Fibroblast of lung (primary cell): ENCODE data around the gene KIF26B. TPM values are rescaled to one million over a fixed set of nuclear protein-coding genes. Genes with fewer than 3 reads are reported as not detected.

Experiments used
- DNase-seq, 2 donors: peaks; one replicate each; pipeline versions ENCODE4 v3.0.0 to v3.0.0-alpha.2; 2010; ENCODE audit warnings: low read depth in 2 of 2
- H2AFZ ChIP-seq: 2 replicates; pipeline ENCODE4 v1.5.1; 2012; ENCODE audit warnings: low read length, control low read depth, inconsistent platforms
- H3K27ac ChIP-seq: 2 replicates; pipeline ENCODE4 v1.5.1; 2011; ENCODE audit warnings: low read length, control low read depth; ENCODE audit not compliant: insufficient read depth
- H3K27me3 ChIP-seq: 2 replicates; pipeline ENCODE4 v1.5.1; 2011; ENCODE audit warnings: mild to moderate bottlenecking, low read length; ENCODE audit not compliant: control insufficient read depth, insufficient read depth
- H3K36me3 ChIP-seq: 2 replicates; pipeline ENCODE4 v1.5.1; 2011; ENCODE audit warnings: low read length; ENCODE audit not compliant: control insufficient read depth, insufficient read depth
- H3K4me1 ChIP-seq: 2 replicates; pipeline ENCODE4 v1.5.1; 2011; ENCODE audit warnings: low read length; ENCODE audit not compliant: control insufficient read depth, insufficient read depth; ENCODE audit errors: extremely low read depth
- H3K4me2 ChIP-seq: 2 replicates; pipeline ENCODE4 v1.5.1; 2011; ENCODE audit warnings: low read length, control low read depth; ENCODE audit not compliant: insufficient read depth; ENCODE audit errors: extremely low read depth
- H3K4me3 ChIP-seq, 4 experiments: fragments of 200-600 bp in 1 of 4; sonication (generic) in 1 of 4; replicated peaks in 1 of 4; 2 replicates each; pipeline ENCODE4 v1.5.1; 2011 to 2016; ENCODE audit warnings: low read length in 4 of 4, low read depth in 3 of 4, mild to moderate bottlenecking in 3 of 4, control low read depth in 2 of 4, inconsistent platforms in 1 of 4, mixed read lengths in 1 of 4; ENCODE audit not compliant: insufficient read depth in 1 of 4; ENCODE audit errors: control extremely low read depth in 1 of 4
- H3K79me2 ChIP-seq: 2 replicates; pipeline ENCODE4 v1.5.1; 2012; ENCODE audit warnings: mild to moderate bottlenecking, low read length, inconsistent platforms; ENCODE audit not compliant: control insufficient read depth, insufficient read depth
- H3K9ac ChIP-seq: 2 replicates; pipeline ENCODE4 v1.5.1; 2011; ENCODE audit warnings: mild to moderate bottlenecking, low read length, control low read depth; ENCODE audit not compliant: insufficient read depth
- H3K9me3 ChIP-seq: 2 replicates; pipeline ENCODE4 v1.5.1; 2012; ENCODE audit warnings: low read depth, low read length; ENCODE audit not compliant: control insufficient read depth, insufficient read depth
- H4K20me1 ChIP-seq: 2 replicates; pipeline ENCODE4 v1.5.1; 2011; ENCODE audit warnings: low read length; ENCODE audit not compliant: control insufficient read depth, insufficient read depth; ENCODE audit errors: extremely low read depth
- CTCF ChIP-seq, 2 donors: IDR thresholded peaks in 1 of 2; conservative IDR thresholded peaks in 1 of 2; 1 replicate in 1 of 2; 2 replicates in 1 of 2; pipeline ENCODE4 v1.5.1; 2011 to 2012; ENCODE audit warnings: low read length in 2 of 2, control low read depth in 1 of 2, inconsistent platforms in 1 of 2, low read depth in 1 of 2, mild to moderate bottlenecking in 1 of 2
- EZH2 ChIP-seq: IDR thresholded peaks from 2 replicates; pipeline ENCODE4 v1.5.1; 2012; ENCODE audit warnings: low read length, control low read depth, mild to moderate bottlenecking; ENCODE audit errors: missing control alignments
- polyA plus RNA-seq, 2 donors: library from polyadenylated mRNA; depleted of rRNA in 1 of 2; stranded (reverse) in 1 of 2; unstranded in 1 of 2; fragments of >200 nt; gene quantifications; 2 replicates each; pipeline ENCODE4 v1.2.1, GENCODE V29; 2011 to 2012; ENCODE audit warnings: missing spikeins in 1 of 2
- total RNA-seq: library from RNA; depleted of rRNA; stranded (reverse); fragments of >200 nt; gene quantifications from 2 replicates; pipeline ENCODE4 v1.2.1, GENCODE V29; 2014

Gene KIF26B
- total and polyA plus RNA-seq, 2 donors (not counting 1 experiment from before 2014, with no cell fraction given) = 5.3 to 6.1 TPM

- no peak overlapping the region for H3K9ac ChIP-seq
- no peak for DNase-seq
These were observed 422.7 kb downstream of the KIF26B start for GRCh38 chr1:245577191-245578157.

GRCh38 chr1:245578308-245578707, 423.5 kb downstream of the KIF26B start:
- Histone ChIP-seq H3K27ac (no peak overlapping the region), H3K4me2 (no peak overlapping the region), H2AFZ (no peak overlapping the region), H3K9me3 (no peaks in the 10 kb centered on the region), H4K20me1 (no peaks in the 10 kb centered on the region), H3K4me3 (no peak overlapping the region), H3K9ac (no peak overlapping the region), H3K79me2 (no peaks in the 10 kb centered on the region), H3K36me3 (no peaks in the 10 kb centered on the region), H3K27me3 (no peaks in the 10 kb centered on the region), H3K4me1 (no peaks in the 10 kb centered on the region)
- TF ChIP-seq CTCF (conservative IDR thresholded peaks at IDR 0.05 in 1 of 2, IDR thresholded peaks at IDR 0.05 in 1 of 2; ENCODE audit: low read depth in 1 of 2, low read length in 2 of 2) = no peak
- TF ChIP-seq EZH2 = no peak
- DNase-seq = no peak

More at GRCh38 chr1:245577191-245578157, 422.7 kb downstream of the KIF26B start:
- Histone ChIP-seq H4K20me1 (no peaks in the 10 kb centered on the region), H3K79me2 (no peaks in the 10 kb centered on the region), H3K4me1 (no peaks in the 10 kb centered on the region), H3K27me3 (no peaks in the 10 kb centered on the region), H3K27ac (no peak overlapping the region), H2AFZ (no peak overlapping the region), H3K4me2 (no peak overlapping the region), H3K9me3 (no peaks in the 10 kb centered on the region), H3K4me3 (no peak overlapping the region), H3K36me3 (no peaks in the 10 kb centered on the region)
- TF ChIP-seq CTCF (conservative IDR thresholded peaks at IDR 0.05 in 1 of 2, IDR thresholded peaks at IDR 0.05 in 1 of 2; ENCODE audit: low read depth in 1 of 2, low read length in 2 of 2) (no peak), EZH2 (no peak)

- Histone ChIP-seq H3K27me3 (no peaks in the 10 kb centered on the region), H3K9me3 (no peaks in the 10 kb centered on the region), H3K36me3 (no peaks in the 10 kb centered on the region), H4K20me1 (no peaks in the 10 kb centered on the region), H3K4me2 (no peak overlapping the region), H3K27ac (no peak overlapping the region), H3K79me2 (no peaks in the 10 kb centered on the region), H3K4me3 (no peak overlapping the region), H3K4me1 (no peaks in the 10 kb centered on the region), H3K9ac (no peak overlapping the region), H2AFZ (no peak overlapping the region)
- peak; percentile 38 to 64 for DNase-seq
- no peak for TF ChIP-seq EZH2
- TF ChIP-seq CTCF (conservative IDR thresholded peaks at IDR 0.05 in 1 of 2, IDR thresholded peaks at IDR 0.05 in 1 of 2; ENCODE audit: low read depth in 1 of 2, low read length in 2 of 2) = no peak
These were observed 424.0 kb downstream of the KIF26B start for GRCh38 chr1:245578771-245579170.
